Activated CD4-positive, alpha-beta T cell treated with anti-CD3 and anti-CD28 coated beads for 36 hours (primary cell): ENCODE data around the gene RAB6D. TPM values are rescaled to one million over a fixed set of nuclear protein-coding genes. Genes with fewer than 3 reads are reported as not detected.

Experiments
- total RNA-seq, 2 experiments: library from RNA; stranded (reverse); gene quantifications; one replicate each; pipeline ENCODE4 v1.2.3, GENCODE V29; 2021

RAB6D gene
- total RNA-seq, 2 experiments from 2014 or later, result not detected

Other genes with a start within 250 kb of the RAB6D start
- under 1 TPM; 0.50 to 0.76 TPM for gene POTEE, start 154.6 kb downstream of the RAB6D start, total RNA-seq
- gene TUBA3D, start 112.0 kb upstream of the RAB6D start, total RNA-seq, result not detected
- 100 to 1,000 TPM in 1 of 2 experiments, 10 to 100 TPM in 1; 69.9 to 110 TPM for gene MZT2A, start 128.2 kb upstream of the RAB6D start, total RNA-seq
- gene CCDC74A, start 163.7 kb upstream of the RAB6D start, total RNA-seq, result 1 to 10 TPM; 3.0 to 3.5 TPM